CD4-positive, alpha-beta memory T cell (primary cell): ENCODE measurements around the gene PFN3. TPM values are rescaled to one million over a fixed set of nuclear protein-coding genes. Genes with fewer than 3 reads are reported as not detected.
A peak's percentile ranks its signal among the peaks of the same experiment; 100 is the strongest.
"Not testable (repeated sequence)": the region's sequence is repeated elsewhere in the genome, so short reads cannot be mapped to it uniquely, and the experiment has no call there.

Experiments used
- CTCF ChIA-PET: fragments of 350-600 bp; sonication (Branson Sonifier 250); formaldehyde crosslinking; loops from one replicate; lab custom pipeline; 2021; ENCODE audit warnings: inconsistent platforms; ENCODE audit not compliant: partially characterized antibody; lab: Charles Lee
- POLR2A ChIA-PET: fragments of 350-600 bp; sonication (Branson Sonifier 250); formaldehyde crosslinking; loops from one replicate; lab custom pipeline; 2021; ENCODE audit not compliant: partially characterized antibody; lab: Charles Lee
- DNase-seq, 5 donors: peaks; one replicate each; pipeline versions ENCODE4 v3.0.0 to v3.0.0-alpha.2; 2020 to 2022; ENCODE audit warnings: mixed read lengths in 1 of 5
- H3K27ac ChIP-seq: one replicate; pipeline ENCODE4 v1.7.0; 2013; ENCODE audit warnings: low read depth, low read length
- H3K27me3 ChIP-seq: 2 replicates; pipeline ENCODE4 v1.7.0; 2013; ENCODE audit warnings: mild to moderate bottlenecking, low read length, moderate library complexity; ENCODE audit not compliant: insufficient read depth
- H3K36me3 ChIP-seq: 2 replicates; pipeline ENCODE4 v1.7.0; 2013; ENCODE audit warnings: mild to moderate bottlenecking, low read length, moderate library complexity; ENCODE audit not compliant: insufficient read depth
- H3K4me1 ChIP-seq: 2 replicates; pipeline ENCODE4 v1.7.0; 2013; ENCODE audit warnings: mild to moderate bottlenecking, low read length, moderate library complexity; ENCODE audit not compliant: insufficient read depth
- H3K4me3 ChIP-seq, 2 donors: one replicate each; pipeline ENCODE4 v1.7.0; 2013; ENCODE audit warnings: low read length in 2 of 2, mild to moderate bottlenecking in 1 of 2
- H3K9me3 ChIP-seq, 2 donors: one replicate each; pipeline ENCODE4 v1.7.0; 2013; ENCODE audit warnings: low read length in 2 of 2, control low read depth in 1 of 2; ENCODE audit not compliant: control insufficient read depth in 1 of 2
- H3K27ac Mint-ChIP-seq, 7 donors: one replicate each; pipeline ENCODE4 v1.8.0; 2020 to 2021; ENCODE audit warnings: mixed read lengths in 7 of 7, mild to moderate bottlenecking in 6 of 7, inconsistent platforms in 3 of 7, moderate library complexity in 3 of 7
- H3K27me3 Mint-ChIP-seq, 2 donors: one replicate each; pipeline ENCODE4 v1.8.0; 2020 to 2021; ENCODE audit warnings: mixed read lengths in 2 of 2
- H3K36me3 Mint-ChIP-seq, 2 donors: one replicate each; pipeline ENCODE4 v1.8.0; 2020 to 2021; ENCODE audit warnings: mixed read lengths in 2 of 2, inconsistent platforms in 1 of 2, mild to moderate bottlenecking in 1 of 2
- H3K4me1 Mint-ChIP-seq, 4 donors: one replicate each; pipeline ENCODE4 v1.8.0; 2020 to 2021; ENCODE audit warnings: mixed read lengths in 4 of 4, mild to moderate bottlenecking in 1 of 4
- H3K4me3 Mint-ChIP-seq, 8 donors: one replicate each; pipeline ENCODE4 v1.8.0; 2020 to 2021; ENCODE audit warnings: mixed read lengths in 8 of 8, mild to moderate bottlenecking in 7 of 8, moderate library complexity in 6 of 8, inconsistent platforms in 3 of 8
- H3K9me3 Mint-ChIP-seq, 8 donors: one replicate each; pipeline ENCODE4 v1.8.0; 2020 to 2021; ENCODE audit warnings: mixed read lengths in 8 of 8, mild to moderate bottlenecking in 5 of 8, inconsistent platforms in 3 of 8, moderate library complexity in 1 of 8
- intact Hi-C: fragments of 100-400 bp; cut with micrococcal nuclease; formaldehyde crosslinking; loops from one replicate; pipeline ENCODE4 v1.15.1; 2023
- polyA plus RNA-seq, 2 donors: library from polyadenylated mRNA; unstranded; fragments of 300-500 nt; fragmentation: Illumina TruSeq; gene quantifications; one replicate each; pipeline ENCODE4 v1.2.3, GENCODE V29; 2021
- total RNA-seq, 2 experiments: library from RNA; stranded (reverse); gene quantifications; one replicate each; pipeline ENCODE4 v1.2.3, GENCODE V29; 2021

PFN3 gene
- total and polyA plus RNA-seq, 4 experiments from 2014 or later: not detected

- H3K27me3 Mint-ChIP-seq, H3K27ac ChIP-seq, H3K9me3 Mint-ChIP-seq, H3K36me3 ChIP-seq, H3K27ac Mint-ChIP-seq, H3K4me3 ChIP-seq, H3K4me3 Mint-ChIP-seq, H3K9me3 ChIP-seq, DNase-seq, H3K36me3 Mint-ChIP-seq, intact Hi-C loops, H3K27me3 ChIP-seq: not testable (repeated sequence)
- ChIA-PET POLR2A (interaction anchor here (1.2 to 9.4 kb wide), 4 partner anchors 9 to 38 kb away, joined by 5 to 141 read pairs (median 57); partner anchors contain the start of genes GRK6 and PRR7), CTCF (interaction anchor here (1.5 to 16.6 kb wide), 3 partner anchors 11 to 32 kb away, joined by 5 to 821 read pairs (median 81); partner anchors contain the start of genes PFN3 and PRR7)
- peaks cover 32% of the 10 kb centered on the region for H3K4me1 ChIP-seq
- H3K4me1 Mint-ChIP-seq: peaks cover 17 to 40% (median 23%) of the 10 kb centered on the region in 4 donors
Observed at GRCh38 chr5:177417081-177417480, 16.6 kb upstream of the PFN3 start.

GRCh38 chr5:177414481-177414880 is 14.0 kb upstream of the PFN3 start:
- Histone ChIP-seq H3K27me3 (no peaks in the 10 kb centered on the region), H3K27ac (no peak overlapping the region), H3K4me3 (no peak overlapping the region), H3K36me3 (no peaks in the 10 kb centered on the region), H3K9me3 (no peaks in the 10 kb centered on the region), H3K4me1 (peaks cover 36% of the 10 kb centered on the region)
- Mint-ChIP-seq H3K36me3 (no peaks in the 10 kb centered on the region), H3K27me3 (no peaks in the 10 kb centered on the region), H3K27ac (peak overlapping the region in 1 of 7 donors; percentile 18), H3K4me1 (peaks cover 20 to 49% (median 32%) of the 10 kb centered on the region in 4 donors), H3K9me3 (no peaks in the 10 kb centered on the region), H3K4me3 (no peak overlapping the region)
- intact Hi-C loops: no loop called here
- CTCF ChIA-PET: interaction anchor here (0.7 to 16.6 kb wide), 8 partner anchors 10 to 343 kb away, joined by 3 to 821 read pairs (median 6); partner anchors contain the start of genes PFN3 and PRR7
- DNase-seq: no peak
- POLR2A ChIA-PET: interaction anchor here (1.4 to 9.4 kb wide), 5 partner anchors 10 to 41 kb away, joined by 3 to 141 read pairs (median 11); partner anchors contain the start of genes GRK6 and PRR7

- H3K4me1 Mint-ChIP-seq: peaks cover 20 to 49% (median 32%) of the 10 kb centered on the region in 4 donors
- CTCF ChIA-PET: interaction anchor here (1.2 to 16.6 kb wide), 4 partner anchors 9 to 104 kb away, joined by 4 to 821 read pairs (median 7); partner anchors contain the start of gene PRR7
- peak in 4 of 5 donors; percentile 59 to 74 (median 65) for DNase-seq
Observed at GRCh38 chr5:177412603-177413233, 12.3 kb upstream of the PFN3 start.

GRCh38 chr5:177410575-177410974 is 10.1 kb upstream of the PFN3 start:
- intact Hi-C loops: no loop called here
- Mint-ChIP-seq H3K4me3 (peak overlapping the region in 1 of 8 donors; percentile 4), H3K27me3 (no peaks in the 10 kb centered on the region), H3K27ac (peak overlapping the region in 2 of 7 donors; percentile 40 to 60), H3K4me1 (peaks cover 14 to 43% (median 27%) of the 10 kb centered on the region in 4 donors), H3K9me3 (no peaks in the 10 kb centered on the region), H3K36me3 (no peaks in the 10 kb centered on the region)
- no peaks in the 10 kb centered on the region for H3K36me3 ChIP-seq
- no peak for DNase-seq
- H3K4me1 ChIP-seq: peaks cover 33% of the 10 kb centered on the region
- CTCF ChIA-PET: interaction anchor here (0.6 to 16.6 kb wide), 5 partner anchors 8 to 91 kb away, joined by 3 to 821 read pairs (median 3); partner anchors contain the start of genes GRK6, PFN3 and PRR7
- POLR2A ChIA-PET: interaction anchor here (1.3 to 9.4 kb wide), 4 partner anchors 15 to 44 kb away, joined by 5 to 141 read pairs (median 66); partner anchors contain the start of genes GRK6 and PRR7
- H3K9me3 ChIP-seq: no peaks in the 10 kb centered on the region
- no peak overlapping the region for H3K27ac ChIP-seq
- H3K27me3 ChIP-seq: no peaks in the 10 kb centered on the region
- no peak overlapping the region for H3K4me3 ChIP-seq

More at GRCh38 chr5:177412603-177413233, 12.3 kb upstream of the PFN3 start:
- no peaks in the 10 kb centered on the region for H3K27me3 Mint-ChIP-seq
- Histone ChIP-seq H3K27ac (peak overlapping the region; percentile 47), H3K4me1 (peaks cover 36% of the 10 kb centered on the region), H3K36me3 (no peaks in the 10 kb centered on the region), H3K9me3 (no peaks in the 10 kb centered on the region), H3K4me3 (peak overlapping the region; percentile 6 to 37), H3K27me3 (no peaks in the 10 kb centered on the region)
- peak overlapping the region; percentile 76 to 84 (median 79) for H3K4me3 Mint-ChIP-seq
- POLR2A ChIA-PET: interaction anchor here (0.9 to 9.4 kb wide), 7 partner anchors 9 to 54 kb away, joined by 4 to 141 read pairs (median 8); partner anchors contain the start of genes GRK6 and PRR7
- no peaks in the 10 kb centered on the region for H3K9me3 Mint-ChIP-seq
- intact Hi-C loops: loop anchor here (1.0 kb wide), 1 partner anchor 14 kb away; the partner anchor contains the start of gene GRK6
- peak overlapping the region; percentile 83 to 94 (median 86) for H3K27ac Mint-ChIP-seq
- no peaks in the 10 kb centered on the region for H3K36me3 Mint-ChIP-seq

DNA sequence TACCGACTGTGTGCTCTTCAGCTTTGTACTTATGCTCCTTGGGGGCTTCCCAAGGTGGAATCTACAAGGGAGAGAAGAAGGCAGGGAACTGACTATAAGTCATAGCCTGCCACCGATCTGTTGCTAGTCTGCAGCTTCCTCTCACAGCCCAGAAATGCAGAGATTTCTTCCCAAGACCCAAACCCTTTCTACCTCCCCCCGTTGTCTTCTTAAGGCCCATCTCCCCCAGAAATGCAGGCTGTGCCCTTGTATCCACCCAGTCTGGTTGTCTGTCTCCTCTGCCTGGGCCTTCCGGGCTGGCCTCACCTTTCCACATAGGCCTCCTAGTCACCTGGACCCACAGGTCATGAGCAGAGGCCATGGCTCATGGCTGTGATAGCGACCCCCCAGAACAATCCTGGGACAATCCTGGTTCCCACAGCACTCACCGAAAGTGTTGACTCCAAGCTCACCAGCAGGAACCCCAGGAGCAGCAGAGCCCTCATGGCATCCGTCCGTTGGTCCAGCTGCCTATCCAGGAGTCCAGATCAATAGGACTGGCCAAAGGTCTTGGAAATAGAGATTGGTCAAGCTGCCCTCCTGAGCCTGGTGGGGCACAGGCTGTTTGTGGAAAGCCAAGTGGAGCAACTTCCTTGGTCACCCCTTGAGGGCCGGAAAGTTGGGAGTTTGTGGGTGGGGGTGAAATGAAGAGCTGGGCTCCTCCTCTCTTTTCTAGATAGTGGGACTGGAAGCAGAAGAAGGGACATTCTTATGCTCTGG is 8.8 kb upstream of the PFN3 start, which contains the start of gene F12:
Gene F12, minus strand, starts transcription at position 522 of the 759 bp plus-strand sequence. Its CDS starts 37 bp downstream, at position 485.
- Mint-ChIP-seq H3K9me3 (no peaks in the 10 kb centered on the region), H3K27me3 (no peaks in the 10 kb centered on the region), H3K27ac (peak within 1 kb of the TSS in 3 of 7 donors; percentile 24 to 53 (median 37)), H3K4me3 (no peak within 1 kb of the TSS), H3K36me3 (no peaks in the 10 kb centered on the region), H3K4me1 (peaks cover 14 to 47% (median 25%) of the 10 kb centered on the region in 4 donors)
- H3K4me1 ChIP-seq: peaks cover 36% of the 10 kb centered on the region
- no peak within 1 kb of the TSS for H3K4me3 ChIP-seq
- intact Hi-C loops: no loop called here
- ChIA-PET POLR2A (interaction anchor here (0.8 to 9.4 kb wide), 7 partner anchors 18 to 46 kb away, joined by 3 to 141 read pairs (median 10); partner anchors contain the start of genes GRK6 and PRR7), CTCF (interaction anchor here (0.7 to 16.6 kb wide), 7 partner anchors 18 to 100 kb away, joined by 3 to 821 read pairs (median 4); partner anchors contain the start of genes GRK6 and PRR7)
- no peaks in the 10 kb centered on the region for H3K36me3 ChIP-seq
- H3K9me3 ChIP-seq: no peaks in the 10 kb centered on the region
- H3K27me3 ChIP-seq: no peaks in the 10 kb centered on the region
- H3K27ac ChIP-seq: no peak within 1 kb of the TSS
- no peak for DNase-seq

GRCh38 chr5:177405805-177406204 is 5.3 kb upstream of the PFN3 start:
- Histone ChIP-seq H3K9me3 (no peaks in the 10 kb centered on the region), H3K4me3 (no peak overlapping the region), H3K4me1 (peaks cover 39% of the 10 kb centered on the region), H3K36me3 (no peaks in the 10 kb centered on the region), H3K27me3 (no peaks in the 10 kb centered on the region), H3K27ac (no peak overlapping the region)
- ChIA-PET POLR2A (interaction anchor here (2.2 to 7.1 kb wide), 5 partner anchors 16 to 43 kb away, joined by 6 to 555 read pairs (median 138); partner anchors contain the start of genes GRK6, PRR7 and SLC34A1), CTCF (interaction anchor here (1.6 to 16.6 kb wide), 10 partner anchors 11 to 292 kb away, joined by 4 to 821 read pairs (median 60); partner anchors contain the start of genes GRK6, LMAN2, PDLIM7 and PRR7)
- H3K36me3 Mint-ChIP-seq: no peaks in the 10 kb centered on the region
- no peaks in the 10 kb centered on the region for H3K27me3 Mint-ChIP-seq
- intact Hi-C loops: no loop called here
- no peak for DNase-seq
- H3K27ac Mint-ChIP-seq: peak overlapping the region in 1 of 7 donors; percentile 19
- no peak overlapping the region for H3K4me3 Mint-ChIP-seq
- H3K4me1 Mint-ChIP-seq: peaks cover 10 to 42% (median 27%) of the 10 kb centered on the region in 4 donors
- no peaks in the 10 kb centered on the region for H3K9me3 Mint-ChIP-seq
